Dendritic cell treated with granulocyte-macrophage colony-stimulating factor and Interleukin-4, amounts not matched to agents 40 ng/mL and 50 ng/mL, for 4 days (primary cell): ENCODE measurements around the gene ERI3.

ENCODE experiments used
- H3K27ac Mint-ChIP-seq: one replicate; pipeline ENCODE4 v1.8.0; 2022; ENCODE audit warnings: mild to moderate bottlenecking, mixed read lengths
- H3K27me3 Mint-ChIP-seq: one replicate; pipeline ENCODE4 v1.8.0; 2022; ENCODE audit warnings: mild to moderate bottlenecking, mixed read lengths
- H3K36me3 Mint-ChIP-seq: one replicate; pipeline ENCODE4 v1.8.0; 2022; ENCODE audit warnings: low read depth, mixed read lengths
- H3K4me1 Mint-ChIP-seq: one replicate; pipeline ENCODE4 v1.8.0; 2022; ENCODE audit warnings: low read depth, mixed read lengths
- H3K4me3 Mint-ChIP-seq: one replicate; pipeline ENCODE4 v1.8.0; 2022; ENCODE audit warnings: mild to moderate bottlenecking, moderate library complexity, mixed read lengths
- H3K9me3 Mint-ChIP-seq: one replicate; pipeline ENCODE4 v1.8.0; 2022; ENCODE audit warnings: mixed read lengths
- intact Hi-C: fragments of 100-400 bp; cut with micrococcal nuclease; formaldehyde crosslinking; loops from one replicate; pipeline ENCODE4 v1.15.0; 2022

Gene ERI3

GRCh38 chr1:44316231-44316759 lies 38.8 kb downstream of the ERI3 start:
- H3K4me3 Mint-ChIP-seq: no peak overlapping the region
- H3K4me1 Mint-ChIP-seq: peaks cover 4% of the 10 kb centered on the region
- no peaks in the 10 kb centered on the region for H3K9me3 Mint-ChIP-seq
- H3K36me3 Mint-ChIP-seq: peaks cover 82% of the 10 kb centered on the region
- no peaks in the 10 kb centered on the region for H3K27me3 Mint-ChIP-seq
- intact Hi-C loops: no loop called here
- no peak overlapping the region for H3K27ac Mint-ChIP-seq

GRCh38 chr1:44315521-44315920 lies 39.5 kb downstream of the ERI3 start:
- H3K36me3 Mint-ChIP-seq: peaks cover 89% of the 10 kb centered on the region
- no peaks in the 10 kb centered on the region for H3K9me3 Mint-ChIP-seq
- intact Hi-C loops: no loop called here
- no peaks in the 10 kb centered on the region for H3K27me3 Mint-ChIP-seq
- H3K4me1 Mint-ChIP-seq: no peaks in the 10 kb centered on the region
- H3K4me3 Mint-ChIP-seq: no peak overlapping the region
- H3K27ac Mint-ChIP-seq: no peak overlapping the region

GRCh38 chr1:44314452-44314851 lies 40.6 kb downstream of the ERI3 start:
- H3K27ac Mint-ChIP-seq: no peak overlapping the region
- H3K4me3 Mint-ChIP-seq: no peak overlapping the region
- H3K9me3 Mint-ChIP-seq: no peaks in the 10 kb centered on the region

GRCh38 chr1:44313265-44313918 lies 41.7 kb downstream of the ERI3 start:
- Mint-ChIP-seq H3K4me3 (no peak overlapping the region), H3K4me1 (no peaks in the 10 kb centered on the region), H3K36me3 (peaks cover 88% of the 10 kb centered on the region), H3K27ac (no peak overlapping the region), H3K9me3 (no peaks in the 10 kb centered on the region), H3K27me3 (no peaks in the 10 kb centered on the region)
- intact Hi-C loops: no loop called here

More at GRCh38 chr1:44314452-44314851, 40.6 kb downstream of the ERI3 start:
- no peaks in the 10 kb centered on the region for H3K4me1 Mint-ChIP-seq
- H3K36me3 Mint-ChIP-seq: peaks cover 91% of the 10 kb centered on the region
- intact Hi-C loops: no loop called here
- no peaks in the 10 kb centered on the region for H3K27me3 Mint-ChIP-seq

GRCh38 chr1:44312399-44313196 lies 42.5 kb downstream of the ERI3 start:
- intact Hi-C loops: no loop called here
- Mint-ChIP-seq H3K4me1 (no peaks in the 10 kb centered on the region), H3K36me3 (peaks cover 89% of the 10 kb centered on the region), H3K9me3 (no peaks in the 10 kb centered on the region), H3K27me3 (no peaks in the 10 kb centered on the region), H3K27ac (no peak overlapping the region), H3K4me3 (no peak overlapping the region)

- no peaks in the 10 kb centered on the region for H3K9me3 Mint-ChIP-seq
- H3K4me3 Mint-ChIP-seq: no peak overlapping the region
- H3K27me3 Mint-ChIP-seq: no peaks in the 10 kb centered on the region
- no peak overlapping the region for H3K27ac Mint-ChIP-seq
- peaks cover 2% of the 10 kb centered on the region for H3K4me1 Mint-ChIP-seq
- intact Hi-C loops: no loop called here
- peaks cover 91% of the 10 kb centered on the region for H3K36me3 Mint-ChIP-seq
Measured at GRCh38 chr1:44310006-44310405, 45.1 kb downstream of the ERI3 start.

- intact Hi-C loops: no loop called here
- H3K27me3 Mint-ChIP-seq: no peaks in the 10 kb centered on the region
- no peak overlapping the region for H3K27ac Mint-ChIP-seq
- no peaks in the 10 kb centered on the region for H3K9me3 Mint-ChIP-seq
- H3K4me3 Mint-ChIP-seq: no peak overlapping the region
- H3K4me1 Mint-ChIP-seq: peaks cover 11% of the 10 kb centered on the region
- peaks cover 92% of the 10 kb centered on the region for H3K36me3 Mint-ChIP-seq
Measured at GRCh38 chr1:44305962-44306422, 49.1 kb downstream of the ERI3 start.

- peaks cover 11% of the 10 kb centered on the region for H3K4me1 Mint-ChIP-seq
- H3K27ac Mint-ChIP-seq: no peak overlapping the region
- H3K36me3 Mint-ChIP-seq: peaks cover 85% of the 10 kb centered on the region
- intact Hi-C loops: no loop called here
- no peaks in the 10 kb centered on the region for H3K27me3 Mint-ChIP-seq
- no peaks in the 10 kb centered on the region for H3K9me3 Mint-ChIP-seq
- H3K4me3 Mint-ChIP-seq: no peak overlapping the region
Measured at GRCh38 chr1:44303532-44303931, 51.5 kb downstream of the ERI3 start.

GRCh38 chr1:44302541-44302940 lies 52.5 kb downstream of the ERI3 start:
- Mint-ChIP-seq H3K9me3 (no peaks in the 10 kb centered on the region), H3K4me3 (no peak overlapping the region), H3K36me3 (peaks cover 84% of the 10 kb centered on the region), H3K4me1 (peaks cover 11% of the 10 kb centered on the region), H3K27ac (no peak overlapping the region), H3K27me3 (no peaks in the 10 kb centered on the region)
- intact Hi-C loops: no loop called here

- Mint-ChIP-seq H3K36me3 (peaks cover 84% of the 10 kb centered on the region), H3K27ac (no peak overlapping the region), H3K4me3 (no peak overlapping the region), H3K4me1 (peaks cover 11% of the 10 kb centered on the region), H3K9me3 (no peaks in the 10 kb centered on the region), H3K27me3 (no peaks in the 10 kb centered on the region)
- intact Hi-C loops: no loop called here
Measured at GRCh38 chr1:44301442-44301841, 53.6 kb downstream of the ERI3 start.

GRCh38 chr1:44300852-44301251 lies 54.2 kb downstream of the ERI3 start:
- Mint-ChIP-seq H3K27ac (no peak overlapping the region), H3K27me3 (no peaks in the 10 kb centered on the region), H3K9me3 (no peaks in the 10 kb centered on the region), H3K36me3 (peaks cover 84% of the 10 kb centered on the region), H3K4me3 (no peak overlapping the region), H3K4me1 (peaks cover 11% of the 10 kb centered on the region)
- intact Hi-C loops: no loop called here

GRCh38 chr1:44297695-44298400 lies 57.2 kb downstream of the ERI3 start:
- H3K27ac Mint-ChIP-seq: no peak overlapping the region
- intact Hi-C loops: no loop called here
- peaks cover 5% of the 10 kb centered on the region for H3K4me1 Mint-ChIP-seq
- no peak overlapping the region for H3K4me3 Mint-ChIP-seq
- H3K9me3 Mint-ChIP-seq: no peaks in the 10 kb centered on the region
- no peaks in the 10 kb centered on the region for H3K27me3 Mint-ChIP-seq
- H3K36me3 Mint-ChIP-seq: peaks cover 86% of the 10 kb centered on the region

GRCh38 chr1:44296806-44297205 lies 58.3 kb downstream of the ERI3 start:
- H3K4me3 Mint-ChIP-seq: no peak overlapping the region

GRCh38 chr1:44296086-44296485 lies 59.0 kb downstream of the ERI3 start:
- Mint-ChIP-seq H3K9me3 (no peaks in the 10 kb centered on the region), H3K4me3 (no peak overlapping the region), H3K4me1 (peaks cover 5% of the 10 kb centered on the region), H3K27ac (no peak overlapping the region), H3K36me3 (peaks cover 75% of the 10 kb centered on the region), H3K27me3 (no peaks in the 10 kb centered on the region)
- intact Hi-C loops: no loop called here

More at GRCh38 chr1:44296806-44297205, 58.3 kb downstream of the ERI3 start:
- Mint-ChIP-seq H3K36me3 (peaks cover 81% of the 10 kb centered on the region), H3K4me1 (peaks cover 5% of the 10 kb centered on the region), H3K9me3 (no peaks in the 10 kb centered on the region), H3K27me3 (no peaks in the 10 kb centered on the region), H3K27ac (no peak overlapping the region)
- intact Hi-C loops: no loop called here
